Activated CD4-positive, alpha-beta T cell treated with anti-CD3 and anti-CD28 coated beads, Interleukin-2, Interleukin-6, amounts not matched to agents 100 ng/mL and 50 ng/mL, durations not matched to agents 16 hours and 8 hours (primary cell): ENCODE measurements around the gene SYT15.
"Not testable (repeated sequence)": the region's sequence is repeated elsewhere in the genome, so short reads cannot be mapped to it uniquely, and the experiment has no call there.

Experiments used
- DNase-seq: peaks from one replicate; pipeline ENCODE4 v3.0.0-alpha.2; 2020

Gene SYT15

GRCh38 chr10:46557319-46558121 is 21.4 kb upstream of the SYT15 start:
- DNase-seq = no peak

GRCh38 chr10:46558122-46558391 is 20.9 kb upstream of the SYT15 start:
- DNase-seq = no peak

- DNase-seq = no peak
These were observed 20.3 kb upstream of the SYT15 start for GRCh38 chr10:46558392-46559185.

- DNase-seq = no peak
These were observed 19.7 kb upstream of the SYT15 start for GRCh38 chr10:46559231-46559671.

- DNase-seq = no peak
These were observed 18.5 kb upstream of the SYT15 start for GRCh38 chr10:46560381-46560780.

- no peak for DNase-seq
These were observed 18.0 kb upstream of the SYT15 start for GRCh38 chr10:46560952-46561351.

GRCh38 chr10:46565591-46566332 is 13.2 kb upstream of the SYT15 start:
- peak; percentile 71 for DNase-seq

GRCh38 chr10:46567151-46567550 is 11.8 kb upstream of the SYT15 start:
- not testable (repeated sequence) for DNase-seq

- not testable (repeated sequence) for DNase-seq
These were observed 8.3 kb upstream of the SYT15 start for GRCh38 chr10:46570655-46571054.

- DNase-seq = not testable (repeated sequence)
These were observed 6.2 kb upstream of the SYT15 start for GRCh38 chr10:46572765-46573164.

- not testable (repeated sequence) for DNase-seq
These were observed 5.6 kb upstream of the SYT15 start for GRCh38 chr10:46573314-46573713.

- DNase-seq = not testable (repeated sequence)
These were observed 5.0 kb upstream of the SYT15 start for GRCh38 chr10:46573884-46574283.

GRCh38 chr10:46577624-46578473 is 1.1 kb upstream of the SYT15 start:
- DNase-seq = not testable (repeated sequence)

GRCh38 chr10:46579378-46579777 is 450 bp downstream of the SYT15 start:
- not testable (repeated sequence) for DNase-seq

- DNase-seq = not testable (repeated sequence)
These were observed 3.1 kb downstream of the SYT15 start for GRCh38 chr10:46581997-46582396.

- DNase-seq = not testable (repeated sequence)
These were observed 3.6 kb downstream of the SYT15 start for GRCh38 chr10:46582568-46582967.

GRCh38 chr10:46584196-46584595 is 5.3 kb downstream of the SYT15 start:
- not testable (repeated sequence) for DNase-seq

GRCh38 chr10:46585246-46585645 is 6.3 kb downstream of the SYT15 start:
- not testable (repeated sequence) for DNase-seq

GRCh38 chr10:46587546-46587945 is 8.6 kb downstream of the SYT15 start:
- not testable (repeated sequence) for DNase-seq

GRCh38 chr10:46588221-46588620 is 9.3 kb downstream of the SYT15 start:
- not testable (repeated sequence) for DNase-seq

GRCh38 chr10:46589589-46589988 is 10.7 kb downstream of the SYT15 start:
- not testable (repeated sequence) for DNase-seq

- DNase-seq = not testable (repeated sequence)
These were observed 12.1 kb downstream of the SYT15 start for GRCh38 chr10:46591053-46591452.
